ENCODE data around the gene CCL5.
"Not testable (repeated sequence)": the region's sequence is repeated elsewhere in the genome, so short reads cannot be mapped to it uniquely, and the experiment has no call there.

CCL5 gene

GRCh38 chr17:35897772-35898171, 17.6 kb upstream of the CCL5 start:
- not testable (repeated sequence) for DNase-seq

DNA sequence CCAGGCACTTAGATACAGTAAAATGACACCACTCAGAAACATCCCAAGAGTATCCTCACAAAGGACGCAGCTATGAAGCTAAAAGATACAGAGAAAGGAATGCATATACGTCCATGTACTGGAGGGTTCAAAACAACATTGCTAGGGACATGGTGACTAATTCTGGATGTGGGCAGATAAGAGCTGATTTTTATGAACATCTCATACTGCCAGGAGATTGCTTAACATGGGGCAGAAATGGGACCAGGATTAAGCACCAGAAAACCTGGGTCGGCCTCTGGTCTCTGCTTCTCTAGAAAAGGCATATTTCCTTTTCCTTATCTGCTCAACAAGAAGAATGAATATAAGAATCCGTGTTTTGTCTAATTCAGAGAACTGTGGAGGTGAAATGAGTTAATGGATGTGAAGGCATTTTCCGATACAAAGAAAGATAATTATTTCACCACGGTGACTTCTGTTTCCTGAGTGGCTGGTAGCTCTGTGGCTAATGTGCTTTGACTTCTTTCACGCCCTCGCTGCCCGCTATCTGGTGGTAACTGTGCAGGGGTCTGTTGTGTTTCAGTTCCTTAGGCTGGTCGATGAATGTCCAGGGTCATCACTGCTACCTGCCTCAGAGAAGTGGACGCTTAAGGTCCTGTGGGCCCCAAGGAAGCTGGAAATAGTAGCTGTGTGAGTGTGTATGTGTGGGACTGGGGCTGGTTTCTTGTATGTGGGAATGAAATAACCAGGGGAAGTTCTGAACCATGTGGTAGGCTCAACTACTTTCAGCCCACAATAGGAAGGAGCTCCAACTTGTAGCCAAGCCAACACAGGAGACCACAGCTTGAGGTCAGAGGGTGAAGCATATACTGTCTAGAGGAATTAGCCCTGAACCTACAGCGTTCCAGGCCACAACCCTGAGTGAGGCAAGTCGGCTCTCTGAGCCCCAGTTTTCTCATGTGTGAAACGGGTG, 15.8 kb upstream of the CCL5 start:
- no peak for DNase-seq

DNA sequence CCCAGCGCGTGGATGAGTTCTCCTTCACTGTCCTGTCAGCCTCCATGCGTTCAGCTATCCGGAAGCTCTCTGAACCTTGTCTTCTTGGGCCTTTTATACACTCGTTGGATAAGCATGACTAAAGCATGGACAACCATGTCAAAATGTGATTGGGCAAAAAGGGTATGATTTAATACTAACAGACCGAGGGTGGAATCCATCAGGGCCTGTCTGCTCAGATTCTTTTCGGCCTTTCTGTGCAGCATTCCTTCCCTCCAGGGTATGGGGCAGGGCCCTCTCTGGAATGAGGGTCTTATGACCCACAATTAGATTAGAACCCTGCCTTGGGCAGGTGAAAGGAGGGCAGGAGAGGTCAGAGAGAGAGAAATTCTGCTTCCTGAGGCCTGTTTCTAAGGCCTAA, 14.0 kb upstream of the CCL5 start:
- no peak for DNase-seq

DNA sequence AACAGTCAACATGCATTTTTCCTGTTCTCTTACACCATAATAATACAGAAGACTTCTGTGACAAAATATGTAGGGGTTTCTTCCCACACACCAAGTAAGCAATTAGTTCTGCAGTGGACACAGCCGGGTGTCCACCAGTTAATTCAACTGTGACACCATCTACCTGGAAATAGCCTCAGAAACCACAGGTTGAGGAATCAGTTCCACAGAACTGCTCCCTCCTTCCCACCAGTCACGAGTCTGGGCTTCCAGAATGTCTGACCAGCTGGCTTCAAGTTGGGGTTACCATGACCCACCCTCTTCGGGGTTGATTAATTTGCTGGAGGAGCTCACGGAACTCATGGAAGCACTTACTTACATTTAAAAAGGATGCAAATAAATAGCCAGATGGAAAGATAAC, 13.6 kb upstream of the CCL5 start:
- no peak for DNase-seq

- no peak for DNase-seq
Observed at GRCh38 chr17:35892091-35893035, 12.2 kb upstream of the CCL5 start.

DNA sequence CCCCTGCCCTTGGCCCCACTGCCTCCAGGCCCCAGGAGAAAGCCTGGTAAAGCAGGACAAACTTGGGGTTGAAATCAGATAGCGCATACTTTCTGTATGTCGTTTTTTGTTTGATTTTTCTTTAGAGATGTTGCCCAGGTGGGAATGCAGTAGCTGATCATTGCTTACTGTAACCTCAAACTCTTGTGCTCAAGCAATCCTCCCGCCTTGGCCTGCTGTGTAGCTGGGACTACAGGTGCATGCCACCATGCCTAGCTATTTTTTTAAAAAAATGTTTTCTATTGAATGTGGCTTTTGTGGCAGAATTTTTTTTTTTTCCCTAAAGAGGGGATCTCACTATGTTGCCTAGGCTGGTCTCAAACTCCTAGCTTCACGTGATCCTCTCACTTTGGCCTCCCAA, 11.1 kb upstream of the CCL5 start:
- DNase-seq: no peak

GRCh38 chr17:35890774-35891155, 10.6 kb upstream of the CCL5 start:
- peak; percentile 3 for DNase-seq

GRCh38 chr17:35889818-35890773, 9.9 kb upstream of the CCL5 start:
- DNase-seq: peak; percentile 7

- DNase-seq: no peak
Observed at GRCh38 chr17:35889241-35889640, 9.1 kb upstream of the CCL5 start.

GRCh38 chr17:35878361-35878760, 1.8 kb downstream of the CCL5 start:
- no peak for DNase-seq

DNA sequence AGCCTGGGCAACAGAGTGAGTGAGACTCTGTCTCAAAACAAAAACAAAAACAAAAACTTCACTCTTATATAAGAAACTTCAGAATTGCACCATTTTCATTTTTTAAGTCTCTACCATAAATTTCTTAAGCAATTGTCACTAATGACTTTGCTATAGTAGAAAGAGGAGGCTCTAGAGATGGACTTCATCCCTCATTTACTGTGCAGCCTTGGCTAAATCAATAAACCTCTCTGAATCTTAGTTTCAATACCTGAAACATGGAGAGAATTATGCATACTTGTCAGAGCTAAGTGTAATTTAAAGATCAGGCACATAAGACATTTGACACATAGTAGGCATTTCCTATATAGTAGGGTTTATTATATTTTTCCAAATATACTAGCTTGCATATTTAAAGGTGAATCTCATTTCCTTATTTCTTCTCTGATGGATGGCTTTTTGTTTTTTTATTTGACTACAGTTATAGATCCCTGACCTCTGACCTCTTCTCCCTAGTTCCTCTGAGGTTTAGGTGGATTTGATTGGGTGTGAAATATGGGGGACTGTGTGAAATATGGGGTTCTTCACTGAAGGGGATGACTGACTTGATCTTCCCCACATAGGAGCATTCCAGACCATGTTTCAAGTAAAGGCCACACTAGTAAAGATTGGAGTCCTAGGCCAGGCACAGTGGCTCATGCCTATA, 2.7 kb downstream of the CCL5 start:
- no peak for DNase-seq

DNA sequence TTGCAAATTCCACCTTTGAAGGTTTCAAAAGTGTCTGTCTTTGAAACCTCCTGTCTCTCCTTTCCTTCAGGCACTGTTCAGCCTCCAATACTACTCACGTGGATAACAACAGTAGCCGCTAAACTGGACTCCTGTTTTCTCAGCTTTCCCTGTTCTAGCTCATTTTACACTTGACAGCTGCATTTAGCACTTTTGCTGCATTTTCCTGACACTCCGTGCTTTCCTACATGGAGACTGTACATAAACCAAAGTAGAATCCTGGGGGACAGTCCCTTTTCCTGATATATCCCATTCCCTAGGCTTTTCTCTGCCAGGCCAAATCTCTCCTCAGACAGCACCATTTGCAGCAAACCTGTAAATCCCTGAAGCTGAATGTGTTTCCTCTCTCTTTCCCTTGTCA, 3.6 kb downstream of the CCL5 start:
- no peak for DNase-seq

DNA sequence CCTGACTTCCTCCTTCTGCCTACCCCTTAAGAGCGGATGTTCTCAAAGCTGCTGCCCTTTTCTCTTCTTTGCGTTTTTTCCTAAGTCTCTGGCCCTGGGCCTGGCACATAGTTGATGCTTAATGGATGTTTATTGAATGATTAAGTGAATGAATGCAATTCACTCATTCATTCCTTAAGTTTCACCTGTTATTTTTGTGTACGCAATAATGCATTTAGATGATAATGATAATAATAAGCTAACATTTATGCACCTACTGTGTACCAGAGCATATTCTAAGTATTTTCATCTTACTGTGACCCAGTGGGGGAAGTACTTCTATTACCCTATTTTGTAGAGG, 4.4 kb downstream of the CCL5 start:
- DNase-seq: no peak

DNA sequence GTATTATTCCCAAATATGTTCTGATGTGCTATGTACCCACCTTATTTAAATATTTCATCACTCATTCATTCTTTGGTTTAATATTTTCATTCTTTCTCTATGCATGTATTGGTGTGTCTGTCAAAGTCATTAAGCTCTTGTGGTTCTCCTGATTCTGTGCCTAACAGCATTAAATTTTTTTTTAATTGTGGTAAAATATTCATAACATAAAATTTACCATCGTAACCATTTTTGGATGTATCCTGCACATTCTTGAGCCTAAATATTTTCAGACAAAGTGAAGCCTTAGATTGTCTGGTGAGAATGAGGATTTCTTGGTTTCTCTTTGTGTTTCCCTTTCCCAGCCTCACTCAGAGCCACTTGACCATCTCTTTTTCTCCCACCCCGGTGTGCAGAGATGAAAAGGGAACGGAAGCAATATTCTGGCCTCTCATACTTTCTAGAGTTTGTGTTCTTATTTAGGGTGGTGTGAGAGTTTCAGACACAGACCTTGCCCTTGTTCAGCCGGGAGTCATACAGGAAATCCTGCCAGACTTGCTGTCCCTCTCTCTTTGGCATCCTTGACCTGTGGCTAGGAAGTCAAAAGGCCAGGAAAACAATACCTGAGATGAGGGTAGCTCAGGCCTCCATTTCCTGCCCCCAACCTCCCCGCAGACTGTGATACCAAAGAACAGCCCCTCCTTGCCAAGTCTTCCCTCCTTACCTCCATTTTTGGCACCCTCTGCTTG, 4.9 kb downstream of the CCL5 start:
- no peak for DNase-seq

- DNase-seq: no peak
Observed at GRCh38 chr17:35872196-35872980, 7.8 kb downstream of the CCL5 start.

DNA sequence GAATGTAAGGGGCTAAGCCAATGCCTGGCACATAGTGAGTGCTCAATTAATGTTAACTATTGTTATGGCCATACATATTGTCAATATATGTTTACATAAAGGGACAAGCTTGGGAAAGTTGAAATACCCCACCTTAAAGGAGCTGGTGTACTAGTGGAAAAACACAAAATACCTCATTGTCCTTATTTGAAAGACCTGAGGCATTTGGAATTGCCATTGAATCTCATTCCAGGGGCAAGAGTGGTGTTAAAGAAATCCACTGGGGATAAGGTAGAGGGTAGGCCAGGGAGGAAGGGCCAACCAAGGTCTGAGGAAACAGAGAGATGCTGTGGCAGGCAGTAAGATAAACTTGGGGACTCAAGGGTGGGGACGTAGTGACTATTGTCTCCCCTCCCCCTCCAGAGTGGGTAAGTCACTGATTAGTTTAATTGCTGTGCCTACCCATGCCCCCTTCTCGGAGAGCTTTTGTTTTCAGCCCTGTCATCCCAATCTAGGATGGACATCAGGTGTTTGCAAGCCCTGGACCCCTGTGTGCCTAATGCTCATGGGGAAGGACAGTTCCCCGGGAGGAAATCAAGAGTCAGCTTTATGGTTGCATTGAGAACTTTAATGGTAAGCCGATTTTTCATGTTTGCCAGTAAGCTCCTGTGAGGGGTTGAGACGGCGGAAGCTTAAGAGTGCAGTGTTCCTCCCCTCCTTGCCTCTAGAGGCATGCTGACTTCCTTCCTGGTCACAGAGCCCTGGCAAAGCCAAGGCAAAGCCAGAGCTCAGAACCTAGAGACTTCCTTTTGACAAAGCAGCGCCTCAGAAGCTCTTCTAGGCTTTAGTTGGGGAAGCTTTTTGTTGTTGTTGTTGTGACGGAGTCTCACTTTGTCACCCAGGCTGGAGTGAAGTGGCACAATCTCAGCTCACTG, 9.0 kb downstream of the CCL5 start:
- no peak for DNase-seq

- DNase-seq: no peak
Observed at GRCh38 chr17:35868737-35869136, 11.4 kb downstream of the CCL5 start, which contains the start of gene HEATR9. Gene HEATR9, minus strand, starts transcription at chr17:35868891. Its CDS starts 149 bp downstream, at chr17:35868742.

GRCh38 chr17:35867574-35867973, 12.6 kb downstream of the CCL5 start:
- DNase-seq: no peak

GRCh38 chr17:35866341-35866950, 13.7 kb downstream of the CCL5 start:
- DNase-seq: no peak

All from DMS153 (cell line).